ENCODE data around the gene C16orf54. TPM values are rescaled to one million over a fixed set of nuclear protein-coding genes. Genes with fewer than 3 reads are reported as not detected.
"Not testable (repeated sequence)": the region's sequence is repeated elsewhere in the genome, so short reads cannot be mapped to it uniquely, and the experiment has no call there.

The C16orf54 gene
- total RNA-seq, 6 experiments from 2014 or later, result not detected

GRCh38 chr16:29697391-29697790 is 48.4 kb downstream of the C16orf54 start:
- Mint-ChIP-seq H3K9me3 (peaks cover 8% of the 10 kb centered on the region), H3K36me3 (ENCODE audit: low read depth) (0 out of 2 replicates have a peak, but pooled peaks cover 5% of the 10 kb centered on the region), H3K4me3 (no peak overlapping the region), H3K27ac (no peak overlapping the region), H3K4me1 (ENCODE audit: low read depth) (peaks cover 18% of the 10 kb centered on the region), H3K27me3 (ENCODE audit: insufficient read depth) (peaks cover 11% of the 10 kb centered on the region)
- no peak for TF ChIP-seq CTCF (IDR thresholded peaks at IDR 0.05)
- DNase-seq, result no peak

DNA sequence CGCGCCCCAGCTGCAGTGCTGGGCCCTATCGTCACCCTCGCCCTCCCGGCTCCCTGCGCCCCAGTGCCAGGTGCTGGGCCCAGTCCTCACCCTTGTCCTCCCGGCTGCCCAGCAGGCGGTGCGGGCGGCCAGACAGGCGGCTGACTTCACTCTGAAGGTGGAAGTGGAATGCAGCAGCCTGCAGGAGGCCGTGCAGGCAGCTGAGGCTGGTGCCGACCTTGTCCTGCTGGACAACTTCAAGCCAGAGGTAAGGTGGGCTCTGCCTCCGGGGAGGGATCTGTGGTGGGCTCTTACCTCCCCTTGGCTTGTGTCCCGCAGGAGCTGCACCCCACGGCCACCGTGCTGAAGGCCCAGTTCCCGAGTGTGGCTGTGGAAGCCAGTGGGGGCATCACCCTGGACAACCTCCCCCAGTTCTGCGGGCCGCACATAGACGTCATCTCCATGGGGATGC is 48.9 kb downstream of the C16orf54 start:
- Mint-ChIP-seq H3K27me3 (ENCODE audit: insufficient read depth) (peaks cover 11% of the 10 kb centered on the region), H3K9me3 (peaks cover 8% of the 10 kb centered on the region), H3K36me3 (ENCODE audit: low read depth) (0 out of 2 replicates have a peak, but pooled peaks cover 5% of the 10 kb centered on the region), H3K4me1 (ENCODE audit: low read depth) (peaks cover 18% of the 10 kb centered on the region), H3K27ac (no peak overlapping the region), H3K4me3 (no peak overlapping the region)
- DNase-seq, result no peak
- TF ChIP-seq CTCF (IDR thresholded peaks at IDR 0.05), result no peak

GRCh38 chr16:29695675-29696074 is 50.1 kb downstream of the C16orf54 start:
- DNase-seq; H3K9me3 Mint-ChIP-seq; H3K27ac Mint-ChIP-seq; H3K36me3 Mint-ChIP-seq (ENCODE audit: low read depth); H3K4me3 Mint-ChIP-seq: not testable (repeated sequence)
- peaks cover 11% of the 10 kb centered on the region for H3K27me3 Mint-ChIP-seq (ENCODE audit: insufficient read depth)
- peaks cover 11% of the 10 kb centered on the region for H3K4me1 Mint-ChIP-seq (ENCODE audit: low read depth)

DNA sequence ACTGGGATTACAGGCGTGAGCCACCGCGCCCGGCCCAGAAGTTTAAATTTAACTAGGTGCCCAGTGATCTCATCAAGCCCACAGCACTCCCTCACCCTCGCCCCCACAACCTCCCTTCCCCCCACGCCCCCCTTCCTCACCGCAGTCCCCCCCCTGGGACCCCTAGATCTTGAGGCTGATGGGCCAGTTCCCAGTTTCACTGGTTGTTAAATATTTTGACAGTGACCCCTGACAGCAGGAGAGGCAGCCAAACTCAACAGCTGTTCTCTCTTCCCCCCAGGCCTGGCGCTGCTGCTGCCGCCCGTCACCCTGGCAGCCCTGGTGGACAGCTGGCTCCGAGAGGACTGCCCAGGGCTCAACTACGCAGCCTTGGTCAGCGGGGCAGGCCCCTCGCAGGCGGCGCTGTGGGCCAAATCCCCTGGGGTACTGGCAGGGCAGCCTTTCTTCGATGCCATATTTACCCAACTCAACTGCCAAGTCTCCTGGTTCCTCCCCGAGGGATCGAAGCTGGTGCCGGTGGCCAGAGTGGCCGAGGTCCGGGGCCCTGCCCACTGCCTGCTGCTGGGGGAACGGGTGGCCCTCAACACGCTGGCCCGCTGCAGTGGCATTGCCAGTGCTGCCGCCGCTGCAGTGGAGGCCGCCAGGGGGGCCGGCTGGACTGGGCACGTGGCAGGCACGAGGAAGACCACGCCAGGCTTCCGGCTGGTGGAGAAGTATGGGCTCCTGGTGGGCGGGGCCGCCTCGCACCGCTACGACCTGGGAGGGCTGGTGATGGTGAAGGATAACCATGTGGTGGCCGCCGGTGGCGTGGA is 51.2 kb downstream of the C16orf54 start:
- no peak for DNase-seq
- Mint-ChIP-seq H3K4me1 (ENCODE audit: low read depth) (peaks cover 6% of the 10 kb centered on the region; the same call in 1 of the 2 replicates), H3K27me3 (ENCODE audit: insufficient read depth) (peaks cover 11% of the 10 kb centered on the region), H3K4me3 (no peak overlapping the region), H3K36me3 (ENCODE audit: low read depth) (0 out of 2 replicates have a peak, but pooled peaks cover 5% of the 10 kb centered on the region), H3K9me3 (peaks cover 8% of the 10 kb centered on the region), H3K27ac (no peak overlapping the region)
- TF ChIP-seq CTCF (IDR thresholded peaks at IDR 0.05), result no peak

DNA sequence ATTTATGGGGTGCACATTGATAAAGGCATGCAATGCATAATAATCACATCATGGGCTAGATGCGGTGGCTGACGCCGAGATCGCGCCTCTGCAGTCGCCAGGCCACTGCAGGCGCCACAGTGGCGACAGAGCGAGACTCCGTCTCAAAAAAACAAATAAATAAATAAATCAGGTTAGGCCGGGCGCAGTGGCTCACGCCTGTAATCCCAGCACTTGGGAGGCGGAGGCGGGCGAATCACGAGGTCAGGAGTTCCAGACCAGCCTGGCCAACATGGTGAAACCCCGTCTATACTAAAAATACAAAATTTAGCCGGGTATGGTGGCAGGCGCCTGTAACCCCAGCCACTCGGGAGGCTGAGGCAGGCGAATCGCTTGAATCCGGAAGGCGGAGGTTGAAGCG is 53.2 kb downstream of the C16orf54 start:
- not testable (repeated sequence) for H3K4me1 Mint-ChIP-seq (ENCODE audit: low read depth); H3K27ac Mint-ChIP-seq; H3K4me3 Mint-ChIP-seq; H3K9me3 Mint-ChIP-seq; DNase-seq; H3K36me3 Mint-ChIP-seq (ENCODE audit: low read depth); H3K27me3 Mint-ChIP-seq (ENCODE audit: insufficient read depth)

Other genes starting within 250 kb of the C16orf54 start
- gene NPIPB12, start 239.6 kb downstream of the C16orf54 start, total RNA-seq (2021; fragmentation: NEBNext Ultra II Directional; extraction: Animal tissue kit (Norgen Biotek cat#: 25700)), result 10 to 100 TPM; 13.7 to 19.4 (median 14.3) TPM
- under 1 TPM in 5 of 6 experiments, not detected in 1; 0.06 to 0.20 (median 0.12) TPM for gene SPN, start 82.7 kb downstream of the C16orf54 start, total RNA-seq (2021; fragmentation: NEBNext Ultra II Directional; extraction: Animal tissue kit (Norgen Biotek cat#: 25700))
- 10 to 100 TPM in 3 of 6 experiments, 1 to 10 TPM in 3; 3.0 to 12.4 (median 10.3) TPM for gene QPRT, start 66.8 kb downstream of the C16orf54 start, total RNA-seq (2021; fragmentation: NEBNext Ultra II Directional; extraction: Animal tissue kit (Norgen Biotek cat#: 25700))
- not detected for gene ZG16, start 32.3 kb upstream of the C16orf54 start, total RNA-seq (2021; fragmentation: NEBNext Ultra II Directional; extraction: Animal tissue kit (Norgen Biotek cat#: 25700))
- 10 to 100 TPM; 26.4 to 50.3 (median 48.9) TPM for gene KIF22, start 44.8 kb upstream of the C16orf54 start, total RNA-seq (2021; fragmentation: NEBNext Ultra II Directional; extraction: Animal tissue kit (Norgen Biotek cat#: 25700))
- gene MAZ, start 60.5 kb upstream of the C16orf54 start, total RNA-seq (2021; fragmentation: NEBNext Ultra II Directional; extraction: Animal tissue kit (Norgen Biotek cat#: 25700)), result 100 to 1,000 TPM; 148 to 178 (median 165) TPM
- 1 to 10 TPM; 2.9 to 4.3 (median 3.6) TPM for gene PRRT2, start 66.2 kb upstream of the C16orf54 start, total RNA-seq (2021; fragmentation: NEBNext Ultra II Directional; extraction: Animal tissue kit (Norgen Biotek cat#: 25700))
- gene PAGR1, start 70.2 kb upstream of the C16orf54 start, total RNA-seq (2021; fragmentation: NEBNext Ultra II Directional; extraction: Animal tissue kit (Norgen Biotek cat#: 25700)), result 10 to 100 TPM; 12.9 to 19.2 (median 17.7) TPM
- 100 to 1,000 TPM; 234 to 296 (median 268) TPM for gene MVP, start 74.5 kb upstream of the C16orf54 start, total RNA-seq (2021; fragmentation: NEBNext Ultra II Directional; extraction: Animal tissue kit (Norgen Biotek cat#: 25700))
- 100 to 1,000 TPM in 3 of 6 experiments, 10 to 100 TPM in 3; 82.6 to 115 (median 94.7) TPM for gene CDIPT, start 117.2 kb upstream of the C16orf54 start, total RNA-seq (2021; fragmentation: NEBNext Ultra II Directional; extraction: Animal tissue kit (Norgen Biotek cat#: 25700))
- gene SEZ6L2, start 153.6 kb upstream of the C16orf54 start, total RNA-seq (2021; fragmentation: NEBNext Ultra II Directional; extraction: Animal tissue kit (Norgen Biotek cat#: 25700)), result 1 to 10 TPM; 1.5 to 4.5 (median 3.9) TPM
- gene ASPHD1, start 154.5 kb upstream of the C16orf54 start, total RNA-seq (2021; fragmentation: NEBNext Ultra II Directional; extraction: Animal tissue kit (Norgen Biotek cat#: 25700)), result 10 to 100 TPM in 4 of 6 experiments, 1 to 10 TPM in 2; 5.1 to 15.9 (median 14.1) TPM
- 10 to 100 TPM; 13.9 to 17.0 (median 16.1) TPM for gene KCTD13, start 180.2 kb upstream of the C16orf54 start, total RNA-seq (2021; fragmentation: NEBNext Ultra II Directional; extraction: Animal tissue kit (Norgen Biotek cat#: 25700))
- gene TMEM219, start 216.1 kb upstream of the C16orf54 start, total RNA-seq (2021; fragmentation: NEBNext Ultra II Directional; extraction: Animal tissue kit (Norgen Biotek cat#: 25700)), result 100 to 1,000 TPM; 105 to 122 (median 110) TPM
- gene TAOK2, start 227.9 kb upstream of the C16orf54 start, total RNA-seq (2021; fragmentation: NEBNext Ultra II Directional; extraction: Animal tissue kit (Norgen Biotek cat#: 25700)), result 10 to 100 TPM; 50.4 to 56.9 (median 53.0) TPM
- gene HIRIP3, start 249.6 kb upstream of the C16orf54 start, total RNA-seq (2021; fragmentation: NEBNext Ultra II Directional; extraction: Animal tissue kit (Norgen Biotek cat#: 25700)), result 10 to 100 TPM in 5 of 6 experiments, 1 to 10 TPM in 1; 9.8 to 14.4 (median 13.4) TPM

Data from HFFc6 (cell line).